Upper lobe of left lung (tissue), 6 donors: Measurements from ENCODE around the gene GPR162. TPM values are rescaled to one million over a fixed set of nuclear protein-coding genes. Genes with fewer than 3 reads are reported as not detected.

ENCODE experiments used
- ATAC-seq, 2 donors: fragments of 200-7000 bp; cut with Tn5 transposase; one replicate each; pipeline ENCODE4 v1.9.1; 2022; ENCODE audit warnings: mild to moderate bottlenecking in 2 of 2, moderate library complexity in 2 of 2; ENCODE audit not compliant: low FRiP score in 2 of 2
- DNase-seq, 2 donors: peaks; one replicate each; pipeline ENCODE4 v3.0.0-alpha.2; 2019 to 2020
- H3K27ac ChIP-seq, 4 donors: fragments of 200-600 bp; sonication (generic); one replicate each; pipeline ENCODE4 v1.5.1; 2016 to 2019
- H3K27me3 ChIP-seq, 4 donors: fragments of 200-600 bp; sonication (generic); one replicate each; pipeline ENCODE4 v1.5.1; 2017 to 2019
- H3K36me3 ChIP-seq, 4 donors: fragments of 200-600 bp; sonication (generic); one replicate each; pipeline ENCODE4 v1.5.1; 2016 to 2019
- H3K4me1 ChIP-seq, 4 donors: fragments of 200-600 bp; sonication (generic); one replicate each; pipeline ENCODE4 v1.5.1; 2018 to 2019
- H3K4me3 ChIP-seq, 4 donors: fragments of 200-600 bp; sonication (generic); one replicate each; pipeline ENCODE4 v1.5.1; 2017 to 2019; ENCODE audit warnings: mild to moderate bottlenecking in 2 of 4, moderate library complexity in 1 of 4
- H3K9me3 ChIP-seq, 4 donors: fragments of 200-600 bp; sonication (generic); one replicate each; pipeline ENCODE4 v1.5.1; 2018 to 2019
- EP300 ChIP-seq, 4 donors: sonication (generic); formaldehyde crosslinking; IDR thresholded peaks; one replicate each; pipeline ENCODE4 v1.5.1; 2017; ENCODE audit warnings: antibody characterized with exemption in 4 of 4, control low read depth in 2 of 4
- POLR2A ChIP-seq, 4 donors: fragments of 450-650 bp; IDR thresholded peaks; one replicate each; pipeline ENCODE4 v1.5.1; 2016 to 2017; ENCODE audit warnings: antibody characterized with exemption in 4 of 4, mild to moderate bottlenecking in 2 of 4
- POLR2AphosphoS5 ChIP-seq, 2 donors: sonication (generic); formaldehyde crosslinking; IDR thresholded peaks; one replicate each; pipeline ENCODE4 v1.5.1; 2017; ENCODE audit warnings: antibody characterized with exemption in 2 of 2
- WGBS, 2 donors: methylation state at CpG; one replicate each; pipeline ENCODE4 v1.1.5; 2017 to 2018; 5-methylcytosine and 5-hydroxymethylcytosine counted together
- total RNA-seq, 6 donors: library from RNA; depleted of rRNA in 4 of 6; stranded (reverse); fragments of >200 nt in 4 of 6; gene quantifications; one replicate each; pipeline versions ENCODE4 v1.1.0 to v1.2.1, GENCODE V29; 2016 to 2021
- TF ChIP-seq, protein P1 (sequence below), 6 experiments: fragments of 450-650 bp in 4 of 6; fragments of 200-600 bp in 2 of 6; sonication (generic) in 2 of 6; IDR thresholded peaks; one replicate each; pipeline ENCODE4 v1.5.1; 2016 to 2019; ENCODE audit warnings: antibody characterized with exemption in 6 of 6
- donor health status: DM: no; HTN: no; CAD: no; lungs with moderate emphysema.
- donor health status: DM: no; HTN: yes; CAD: no; lungs with severe emphysema.

GPR162 gene
- total RNA-seq, 6 donors from 2014 or later, result 8.1 to 47.1 (median 16.5) TPM

DNA sequence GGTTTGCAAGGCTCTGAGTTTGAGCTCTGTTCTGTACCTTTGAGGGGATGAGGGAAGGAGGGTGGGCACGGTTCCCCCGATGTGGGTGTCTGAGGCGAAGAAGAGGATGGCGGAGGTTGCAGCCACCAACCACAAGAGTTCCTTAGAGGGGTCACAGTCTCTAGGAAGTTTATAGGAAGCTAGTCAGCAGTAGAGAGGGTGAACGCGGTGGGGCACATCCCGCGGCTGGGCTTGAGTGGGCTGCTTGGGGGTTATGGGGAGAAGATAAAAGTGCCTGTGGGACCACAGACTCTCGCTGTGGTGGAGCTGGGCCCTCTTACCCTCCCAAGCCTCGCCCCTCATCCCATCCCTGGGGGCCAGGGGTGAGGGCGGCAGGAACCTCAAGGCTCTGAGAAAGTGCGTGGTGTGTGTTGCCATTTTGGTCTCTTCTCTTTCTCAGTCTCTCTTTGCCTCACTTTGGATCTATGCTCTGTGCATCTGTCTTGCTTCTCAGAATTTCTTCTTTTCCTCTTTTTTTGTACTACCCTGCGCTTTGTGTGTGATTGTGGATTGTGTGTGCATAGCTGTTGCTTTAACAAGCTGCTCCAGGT is 29.6 kb upstream of the GPR162 start:
- no peak for TF ChIP-seq POLR2A (IDR thresholded peaks at IDR 0.05)
- TF ChIP-seq, protein P1, sequence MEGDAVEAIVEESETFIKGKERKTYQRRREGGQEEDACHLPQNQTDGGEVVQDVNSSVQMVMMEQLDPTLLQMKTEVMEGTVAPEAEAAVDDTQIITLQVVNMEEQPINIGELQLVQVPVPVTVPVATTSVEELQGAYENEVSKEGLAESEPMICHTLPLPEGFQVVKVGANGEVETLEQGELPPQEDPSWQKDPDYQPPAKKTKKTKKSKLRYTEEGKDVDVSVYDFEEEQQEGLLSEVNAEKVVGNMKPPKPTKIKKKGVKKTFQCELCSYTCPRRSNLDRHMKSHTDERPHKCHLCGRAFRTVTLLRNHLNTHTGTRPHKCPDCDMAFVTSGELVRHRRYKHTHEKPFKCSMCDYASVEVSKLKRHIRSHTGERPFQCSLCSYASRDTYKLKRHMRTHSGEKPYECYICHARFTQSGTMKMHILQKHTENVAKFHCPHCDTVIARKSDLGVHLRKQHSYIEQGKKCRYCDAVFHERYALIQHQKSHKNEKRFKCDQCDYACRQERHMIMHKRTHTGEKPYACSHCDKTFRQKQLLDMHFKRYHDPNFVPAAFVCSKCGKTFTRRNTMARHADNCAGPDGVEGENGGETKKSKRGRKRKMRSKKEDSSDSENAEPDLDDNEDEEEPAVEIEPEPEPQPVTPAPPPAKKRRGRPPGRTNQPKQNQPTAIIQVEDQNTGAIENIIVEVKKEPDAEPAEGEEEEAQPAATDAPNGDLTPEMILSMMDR (IDR thresholded peaks at IDR 0.05), result no peak
- no peaks in the 10 kb centered on the region for H3K36me3 ChIP-seq
- DNase-seq (no peak), ATAC-seq (no peak)
- no peaks in the 10 kb centered on the region for H3K27me3 ChIP-seq
- peak overlapping the region; percentile 64 to 75 (median 72) for H3K27ac ChIP-seq
- peak overlapping the region in 2 of 4 donors; percentile 32 to 41 for H3K4me3 ChIP-seq
- H3K4me1 ChIP-seq, result peaks cover 9 to 29% (median 22%) of the 10 kb centered on the region in 4 donors
- no peaks in the 10 kb centered on the region for H3K9me3 ChIP-seq
- 63 to 69% methylated on average over 13 of the region's 13 CpGs for WGBS, 2 donors

DNA sequence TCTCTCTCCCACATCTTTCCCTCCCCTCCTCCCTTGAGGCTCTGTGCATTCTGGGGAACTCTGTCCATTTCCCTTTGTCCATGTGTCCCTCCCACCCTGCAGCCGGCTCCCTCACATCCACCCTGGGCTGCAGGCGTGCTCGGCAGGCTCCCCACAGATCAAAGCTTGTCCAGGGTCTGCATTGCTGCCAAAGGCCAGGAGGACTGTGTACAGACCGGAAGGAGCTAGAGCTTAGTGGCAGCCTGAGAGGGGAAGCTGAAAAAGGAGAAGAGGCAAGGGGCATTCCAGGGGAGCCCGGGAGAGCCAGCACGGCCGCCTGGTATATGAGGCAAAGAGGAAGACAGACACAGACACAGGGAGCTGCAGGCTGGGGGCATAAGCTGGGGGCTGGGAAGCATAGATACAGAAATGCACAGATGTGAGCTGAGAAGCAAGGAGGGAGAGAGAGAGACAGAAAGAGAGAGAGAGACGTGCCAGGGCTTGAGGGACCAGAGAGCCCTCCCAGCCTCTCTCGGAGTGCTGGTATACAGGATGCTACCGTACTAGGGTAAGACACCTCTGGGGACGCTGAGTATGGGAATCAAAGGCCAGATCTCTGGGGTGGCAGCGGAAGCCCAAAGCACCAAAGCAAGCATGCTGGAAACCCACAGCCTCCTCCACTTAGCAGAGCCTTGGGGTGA is 29.0 kb upstream of the GPR162 start:
- Histone ChIP-seq H3K4me1 (peaks cover 9 to 29% (median 21%) of the 10 kb centered on the region in 4 donors), H3K4me3 (peak overlapping the region in 2 of 4 donors; percentile 32 to 41), H3K36me3 (no peaks in the 10 kb centered on the region), H3K27me3 (no peaks in the 10 kb centered on the region), H3K9me3 (no peaks in the 10 kb centered on the region), H3K27ac (peak overlapping the region; percentile 64 to 75 (median 72))
- 23 to 25% methylated on average over 12 of the region's 12 CpGs for WGBS, 2 donors
- TF ChIP-seq POLR2AphosphoS5 (IDR thresholded peaks at IDR 0.05) (peak in 1 of 2 donors; percentile 17), POLR2A (IDR thresholded peaks at IDR 0.05) (peak in 1 of 4 donors; percentile 43), EP300 (IDR thresholded peaks at IDR 0.05) (no peak)
- ATAC-seq (peak; percentile 75 to 80), DNase-seq (peak in 1 of 2 donors; percentile 64)

DNA sequence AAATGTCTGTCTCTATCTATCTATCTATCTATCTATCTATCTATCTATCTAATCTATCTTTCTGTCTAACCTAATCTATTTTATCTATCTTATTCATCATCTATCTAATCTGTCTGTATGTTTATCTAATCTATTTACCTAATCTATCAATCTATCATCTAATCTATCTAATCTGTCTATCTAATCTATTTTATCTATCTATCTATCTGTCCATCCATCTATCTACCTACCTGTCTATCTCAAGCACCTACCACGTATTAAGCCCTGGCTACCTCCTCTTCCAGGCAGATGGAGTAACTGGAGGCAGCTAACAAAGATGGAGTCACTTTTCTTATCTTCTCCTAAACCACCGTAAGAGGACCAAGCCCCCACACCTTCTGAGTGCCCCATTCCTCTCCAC is 26.5 kb upstream of the GPR162 start:
- H3K36me3 ChIP-seq, result no peaks in the 10 kb centered on the region
- H3K27ac ChIP-seq, result no peak overlapping the region
- H3K4me1 ChIP-seq, result peaks cover 9 to 21% (median 14%) of the 10 kb centered on the region in 4 donors
- 78 to 88% methylated on average over 2 of the region's 2 CpGs for WGBS, 2 donors
- TF ChIP-seq POLR2A (IDR thresholded peaks at IDR 0.05) (no peak), POLR2AphosphoS5 (IDR thresholded peaks at IDR 0.05) (no peak), EP300 (IDR thresholded peaks at IDR 0.05) (no peak)
- TF ChIP-seq, protein P1 (IDR thresholded peaks at IDR 0.05), result no peak
- no peaks in the 10 kb centered on the region for H3K9me3 ChIP-seq
- no peak for ATAC-seq
- no peak for DNase-seq
- no peak overlapping the region for H3K4me3 ChIP-seq
- no peaks in the 10 kb centered on the region for H3K27me3 ChIP-seq

DNA sequence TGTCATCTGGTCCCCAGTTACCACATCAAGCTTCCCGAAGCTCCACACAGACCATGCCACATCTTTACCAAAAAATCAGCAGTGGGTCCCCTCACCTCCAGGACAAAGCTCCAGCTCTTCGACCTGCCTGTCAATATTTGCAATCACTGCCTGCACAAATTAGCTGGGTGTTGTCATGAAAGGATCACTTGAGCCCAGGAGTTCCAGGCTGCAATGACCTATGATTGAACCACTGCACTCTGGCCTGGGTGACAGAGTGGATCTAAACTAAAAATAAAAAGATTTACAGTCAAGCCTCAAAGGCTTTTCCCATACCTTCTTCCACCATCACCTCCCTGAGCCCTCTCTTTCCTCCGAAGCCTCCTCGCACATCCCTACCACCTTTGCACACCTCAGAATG is 25.0 kb upstream of the GPR162 start:
- H3K27ac ChIP-seq, result no peak overlapping the region
- H3K4me3 ChIP-seq, result no peak overlapping the region
- peaks cover 9 to 19% (median 11%) of the 10 kb centered on the region in 4 donors for H3K4me1 ChIP-seq
- 84 to 93% methylated on average over 4 of the region's 4 CpGs for WGBS, 2 donors
- no peaks in the 10 kb centered on the region for H3K9me3 ChIP-seq
- DNase-seq, result no peak
- ATAC-seq, result no peak
- TF ChIP-seq, protein P1 (IDR thresholded peaks at IDR 0.05), result no peak
- TF ChIP-seq EP300 (IDR thresholded peaks at IDR 0.05) (no peak), POLR2AphosphoS5 (IDR thresholded peaks at IDR 0.05) (no peak), POLR2A (IDR thresholded peaks at IDR 0.05) (no peak)
- H3K36me3 ChIP-seq, result no peaks in the 10 kb centered on the region
- no peaks in the 10 kb centered on the region for H3K27me3 ChIP-seq

DNA sequence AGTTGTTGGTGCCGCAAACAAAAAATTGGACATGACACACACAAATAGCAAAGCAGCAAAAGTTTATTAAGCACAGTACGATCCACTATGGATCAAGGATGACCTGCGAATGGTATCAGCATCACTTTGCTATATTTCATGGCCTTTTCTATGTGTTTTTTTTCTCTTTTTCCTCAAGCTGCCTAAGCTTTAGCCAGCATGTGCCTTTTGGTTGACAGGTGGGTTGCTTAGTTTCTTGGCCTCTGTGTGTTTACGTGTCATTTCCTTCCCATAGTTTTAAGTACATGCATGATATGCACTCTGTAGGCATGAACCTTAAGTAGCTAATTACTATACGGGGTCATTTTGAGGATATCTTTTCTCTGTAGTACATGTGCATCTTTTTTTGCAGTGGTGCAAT is 22.5 kb upstream of the GPR162 start:
- DNase-seq (no peak), ATAC-seq (no peak)
- Histone ChIP-seq H3K27ac (no peak overlapping the region), H3K36me3 (peaks cover 0 to 5% (median 0%) of the 10 kb centered on the region in 4 donors), H3K4me3 (no peak overlapping the region), H3K4me1 (no peaks in the 10 kb centered on the region), H3K27me3 (no peaks in the 10 kb centered on the region), H3K9me3 (no peaks in the 10 kb centered on the region)
- TF ChIP-seq EP300 (IDR thresholded peaks at IDR 0.05) (no peak), POLR2AphosphoS5 (IDR thresholded peaks at IDR 0.05) (no peak), POLR2A (IDR thresholded peaks at IDR 0.05) (no peak)
- TF ChIP-seq, protein P1 (IDR thresholded peaks at IDR 0.05), result no peak
- 82 to 87% methylated on average over 5 of the region's 5 CpGs for WGBS, 2 donors
